ENCODE data around the gene ZNF430. TPM values are rescaled to one million over a fixed set of nuclear protein-coding genes. Genes with fewer than 3 reads are reported as not detected.

The ZNF430 gene
- total RNA-seq, 1 experiment from 2014 or later, result 9.5 TPM

DNA sequence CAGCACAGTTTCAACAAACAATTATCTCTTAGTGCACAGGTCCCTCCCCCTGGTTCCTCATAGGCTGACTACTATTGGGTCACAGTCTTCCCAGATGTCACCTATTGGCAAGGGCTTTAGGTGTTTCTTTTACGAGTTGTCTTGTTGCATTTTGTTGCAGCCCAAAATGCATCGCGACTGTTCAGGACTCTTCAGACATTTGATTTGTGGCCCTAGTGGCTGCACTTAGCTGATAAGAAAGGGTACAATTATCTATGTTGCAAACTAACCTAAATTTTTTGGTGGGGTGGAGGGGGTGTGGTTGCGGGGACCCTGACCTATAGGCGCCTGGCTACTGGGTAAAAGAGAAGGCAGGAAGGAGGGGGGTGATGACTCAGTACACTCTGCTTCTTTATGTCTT is 32.4 kb downstream of the ZNF430 start:
- ChIA-PET CTCF (no interaction called here), POLR2A (no interaction called here)
- intact Hi-C loops (cut with micrococcal nuclease; ENCODE audit: unreplicated experiment), result no loop called here
- Histone ChIP-seq H3K4me3 (ENCODE audit: low read depth, low read length) (no peak overlapping the region), H3K36me3 (ENCODE audit: control insufficient read depth, insufficient read depth, low read length) (peaks cover 1% of the 10 kb centered on the region; the same call in 1 of the 2 replicates), H3K27me3 (replicated peaks; ENCODE audit: control insufficient read depth, insufficient read depth, low read length) (no peaks in the 10 kb centered on the region), H3K9me3 (peaks cover 12% of the 10 kb centered on the region; the same call in 1 of the 2 replicates), H3K4me1 (no peaks in the 10 kb centered on the region)
- Mint-ChIP-seq H3K27me3 (ENCODE audit: insufficient read depth, unreplicated experiment) (no peaks in the 10 kb centered on the region), H3K4me1 (ENCODE audit: low read depth, unreplicated experiment) (no peaks in the 10 kb centered on the region), H3K36me3 (ENCODE audit: insufficient read depth, unreplicated experiment) (peaks cover 50% of the 10 kb centered on the region), H3K4me3 (ENCODE audit: unreplicated experiment) (no peak overlapping the region), H3K9me3 (ENCODE audit: unreplicated experiment) (no peaks in the 10 kb centered on the region), H3K27ac (ENCODE audit: unreplicated experiment) (no peak overlapping the region)
- TF ChIP-seq CTCF (IDR thresholded peaks at IDR 0.05; ENCODE audit: insufficient read depth in 1 of 2, low read depth in 1 of 2, low read length in 1 of 2, severe bottlenecking in 1 of 2, unreplicated experiment in 1 of 2), result no peak
- DNase-seq, result no peak
- no TSS peak for BruUV-seq (replicated peaks)

- no TSS peak for BruUV-seq (replicated peaks)
- Histone ChIP-seq H3K9me3 (no peaks in the 10 kb centered on the region), H3K4me3 (ENCODE audit: low read depth, low read length) (no peak overlapping the region), H3K4me1 (no peaks in the 10 kb centered on the region), H3K27me3 (replicated peaks; ENCODE audit: control insufficient read depth, insufficient read depth, low read length) (no peaks in the 10 kb centered on the region), H3K36me3 (ENCODE audit: control insufficient read depth, insufficient read depth, low read length) (no peaks in the 10 kb centered on the region)
- ChIA-PET CTCF (no interaction called here), POLR2A (no interaction called here)
- H3K9me3 Mint-ChIP-seq (ENCODE audit: unreplicated experiment), result no peaks in the 10 kb centered on the region
- no peak overlapping the region for H3K4me3 Mint-ChIP-seq (ENCODE audit: unreplicated experiment)
- H3K36me3 Mint-ChIP-seq (ENCODE audit: insufficient read depth, unreplicated experiment), result peaks cover 10% of the 10 kb centered on the region
- intact Hi-C loops (cut with micrococcal nuclease; ENCODE audit: unreplicated experiment), result no loop called here
- no peak for TF ChIP-seq CTCF (IDR thresholded peaks at IDR 0.05; ENCODE audit: insufficient read depth in 1 of 2, low read depth in 1 of 2, low read length in 1 of 2, severe bottlenecking in 1 of 2, unreplicated experiment in 1 of 2)
- no peaks in the 10 kb centered on the region for H3K4me1 Mint-ChIP-seq (ENCODE audit: low read depth, unreplicated experiment)
- no peak overlapping the region for H3K27ac Mint-ChIP-seq (ENCODE audit: unreplicated experiment)
- DNase-seq, result no peak
- H3K27me3 Mint-ChIP-seq (ENCODE audit: insufficient read depth, unreplicated experiment), result no peaks in the 10 kb centered on the region
Observed at GRCh38 chr19:21065336-21065735, 44.9 kb downstream of the ZNF430 start.

DNA sequence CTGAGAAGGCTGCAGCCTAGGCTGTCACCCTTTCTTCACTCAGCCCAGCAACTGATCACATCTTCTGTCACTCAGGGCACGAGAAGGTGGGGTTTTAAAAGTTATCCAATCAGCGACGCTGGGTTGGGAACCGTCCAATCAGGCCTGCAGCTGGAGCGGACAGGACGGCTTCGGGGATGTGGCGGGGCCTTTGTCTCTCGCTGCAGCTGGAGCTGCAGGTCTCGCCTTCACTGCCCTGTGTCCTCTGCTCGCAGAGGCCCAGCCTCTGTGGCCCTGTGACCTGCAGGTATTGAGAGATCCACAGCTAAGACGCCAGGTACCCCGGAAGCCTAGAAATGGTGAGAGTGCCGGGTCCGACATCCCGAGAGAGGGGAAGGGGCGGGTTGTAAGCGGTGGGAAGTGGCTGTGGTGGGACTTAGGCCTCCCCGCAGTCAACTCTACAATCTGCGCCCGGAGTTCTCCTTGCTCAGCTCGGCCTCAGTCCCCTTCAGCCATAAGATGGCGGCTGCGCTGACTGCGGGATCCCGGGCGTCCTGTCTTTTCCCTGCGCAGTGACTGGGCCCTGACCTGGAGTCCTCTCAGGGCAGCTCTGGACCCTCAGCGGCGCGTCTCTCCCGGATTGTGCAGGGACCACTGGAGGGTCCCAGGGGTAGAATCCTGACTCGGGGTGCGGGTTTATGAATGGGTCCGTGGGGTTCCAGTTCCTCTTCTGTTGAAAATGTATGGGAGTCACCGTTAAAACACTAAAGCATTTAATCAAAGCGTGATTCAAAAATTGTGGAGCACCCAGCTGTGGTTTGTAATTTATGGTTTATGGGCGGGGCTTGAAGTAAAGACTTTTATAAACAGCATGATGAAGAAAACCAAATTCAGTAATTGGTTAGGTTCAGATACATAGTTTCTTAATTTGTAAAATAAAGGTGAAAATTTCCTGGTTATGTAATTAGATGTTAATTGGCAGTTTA is 61.8 kb downstream of the ZNF430 start, which contains the start of gene ZNF714:
Gene ZNF714 (plus strand): TSS at position 193 of the 965 bp plus-strand sequence. CDS start 16,066 bp downstream, outside the sequence.
- POLR2A ChIA-PET, result interaction anchor here (0.8 to 1.6 kb wide), 3 partner anchors 59 to 247 kb away, joined by 3 to 4 read pairs (median 3); partner anchors contain the start of genes ZNF431 and ZNF708
- no peaks in the 10 kb centered on the region for H3K4me1 ChIP-seq
- H3K4me3 Mint-ChIP-seq (ENCODE audit: unreplicated experiment), result peak within 1 kb of the TSS; percentile 94
- no peak for TF ChIP-seq CTCF (IDR thresholded peaks at IDR 0.05; ENCODE audit: insufficient read depth in 1 of 2, low read depth in 1 of 2, low read length in 1 of 2, severe bottlenecking in 1 of 2, unreplicated experiment in 1 of 2)
- H3K36me3 Mint-ChIP-seq (ENCODE audit: insufficient read depth, unreplicated experiment), result peaks cover 22% of the 10 kb centered on the region
- H3K9me3 ChIP-seq, result no peaks in the 10 kb centered on the region
- no peaks in the 10 kb centered on the region for H3K27me3 Mint-ChIP-seq (ENCODE audit: insufficient read depth, unreplicated experiment)
- CTCF ChIA-PET, result no interaction called here
- no peaks in the 10 kb centered on the region for H3K27me3 ChIP-seq (replicated peaks; ENCODE audit: control insufficient read depth, insufficient read depth, low read length)
- H3K27ac Mint-ChIP-seq (ENCODE audit: unreplicated experiment), result peak within 1 kb of the TSS; percentile 97
- peak; percentile 85 to 89 for DNase-seq
- no TSS peak for BruUV-seq (replicated peaks)
- H3K4me1 Mint-ChIP-seq (ENCODE audit: low read depth, unreplicated experiment), result no peaks in the 10 kb centered on the region
- H3K9me3 Mint-ChIP-seq (ENCODE audit: unreplicated experiment), result no peaks in the 10 kb centered on the region
- no peaks in the 10 kb centered on the region for H3K36me3 ChIP-seq (ENCODE audit: control insufficient read depth, insufficient read depth, low read length)
- intact Hi-C loops (cut with micrococcal nuclease; ENCODE audit: unreplicated experiment), result no loop called here
- peak within 1 kb of the TSS; percentile 47 for H3K4me3 ChIP-seq (ENCODE audit: low read depth, low read length)

All from Caco-2 (cell line).